G401.6 (cell line): ENCODE results near the gene FHL3.
"Not testable (repeated sequence)": the region's sequence is repeated elsewhere in the genome, so short reads cannot be mapped to it uniquely, and the experiment has no call there.

Experiments
- FAIRE-seq: peaks from 2 replicates; lab custom pipeline; 2012; peaks lifted over from hg19 to GRCh38; lab: Jason Lieb, UNC

The FHL3 gene

GRCh38 chr1:38034871-38035270 is 29.6 kb upstream of the FHL3 start:
- FAIRE-seq = no peak

DNA sequence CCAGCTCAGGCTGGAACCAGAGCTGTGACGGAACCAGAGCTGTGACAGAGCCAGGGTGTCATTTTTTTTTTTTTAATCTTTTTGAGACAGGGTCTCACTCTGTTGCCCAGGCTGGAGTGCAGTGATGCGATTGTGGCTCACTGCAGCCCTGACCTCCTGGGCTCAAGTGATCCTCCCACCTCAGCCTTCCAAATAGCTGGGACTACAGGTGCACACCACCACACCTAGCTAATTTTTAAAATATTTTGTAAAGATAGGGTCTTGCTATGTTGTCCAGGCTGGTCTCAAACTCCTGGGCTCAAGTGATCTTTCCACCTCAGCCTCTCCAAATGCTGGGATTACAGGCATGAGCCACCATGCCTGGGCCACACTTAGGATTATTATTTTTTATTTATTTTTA is 27.7 kb upstream of the FHL3 start:
- not testable (repeated sequence) for FAIRE-seq

GRCh38 chr1:38031513-38031866 is 26.2 kb upstream of the FHL3 start:
- FAIRE-seq = no peak

GRCh38 chr1:38030596-38031512 is 25.5 kb upstream of the FHL3 start:
- FAIRE-seq = no peak

DNA sequence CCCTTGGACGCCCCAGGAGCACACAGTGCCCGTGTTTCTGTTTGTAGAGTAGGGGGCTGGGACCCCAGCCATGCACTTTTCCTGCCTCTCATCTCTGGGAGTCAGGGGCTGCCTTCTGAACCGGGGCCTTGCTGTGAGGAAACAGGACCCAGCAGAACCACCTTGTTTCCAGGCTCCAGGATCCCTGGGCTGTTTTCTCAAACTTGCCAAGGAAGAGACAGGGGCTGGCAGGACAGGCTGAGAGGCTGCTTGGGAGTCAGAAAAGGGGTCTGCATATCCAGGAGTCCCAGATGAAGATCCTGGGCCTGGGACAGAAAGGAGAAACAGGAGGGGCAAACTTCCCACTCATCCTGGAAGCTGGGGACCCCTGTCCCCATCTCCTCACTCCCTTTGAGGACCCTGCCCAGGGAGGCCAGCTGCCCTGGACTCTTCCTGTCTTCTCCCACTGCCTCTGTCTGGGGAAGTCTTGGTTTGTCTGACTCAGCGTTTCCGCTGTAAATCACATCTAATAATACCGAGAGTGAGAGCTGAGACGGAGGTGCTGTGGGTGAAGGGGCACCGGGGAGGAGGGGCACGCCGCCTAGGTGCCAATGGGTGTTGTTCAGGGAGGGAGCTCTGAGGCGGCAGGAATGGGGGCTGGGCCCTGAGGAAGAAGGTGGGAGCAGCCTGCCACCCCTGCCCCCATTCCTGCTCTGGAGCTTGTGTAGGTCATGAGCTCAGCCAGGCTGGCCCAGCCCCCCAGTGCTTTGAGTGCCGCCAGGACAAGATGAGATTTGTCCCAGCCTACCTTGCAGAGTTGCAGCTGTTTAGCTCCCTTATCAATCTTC is 24.6 kb upstream of the FHL3 start:
- FAIRE-seq = no peak

DNA sequence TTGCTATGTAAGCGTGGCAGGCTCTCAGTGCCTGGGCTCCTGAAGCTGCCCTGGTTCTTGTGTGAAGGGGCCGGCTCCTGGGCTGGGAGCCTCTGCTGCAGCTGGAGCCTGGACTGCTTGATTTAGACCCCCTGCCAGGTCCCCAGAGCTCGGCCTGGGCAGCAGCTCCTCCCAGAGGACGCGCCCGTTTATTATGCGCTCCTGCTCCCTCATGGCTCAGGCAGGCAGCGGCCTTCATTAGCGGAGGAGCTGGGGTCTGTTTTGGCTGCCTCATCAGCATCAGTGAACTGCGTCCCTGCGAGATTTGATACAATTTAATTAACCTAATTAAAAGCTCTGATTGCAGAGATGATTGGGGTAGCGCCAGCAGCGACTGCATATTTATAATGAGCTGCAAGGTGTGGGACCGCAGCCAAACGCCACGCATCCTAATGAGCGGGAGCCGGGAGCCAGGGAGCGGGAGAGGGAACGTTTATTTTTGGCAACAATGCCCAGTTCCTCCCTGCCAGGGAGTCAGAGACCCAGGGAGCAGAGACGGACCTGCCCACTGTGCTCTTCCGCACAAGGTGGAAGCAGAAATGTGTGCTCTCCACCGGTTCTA is 23.9 kb upstream of the FHL3 start:
- FAIRE-seq = no peak

- no peak for FAIRE-seq
Measured at GRCh38 chr1:38028671-38029070, 23.4 kb upstream of the FHL3 start.

GRCh38 chr1:38028105-38028591 is 22.8 kb upstream of the FHL3 start:
- no peak for FAIRE-seq

- FAIRE-seq = no peak
Measured at GRCh38 chr1:38027201-38028104, 22.1 kb upstream of the FHL3 start.

DNA sequence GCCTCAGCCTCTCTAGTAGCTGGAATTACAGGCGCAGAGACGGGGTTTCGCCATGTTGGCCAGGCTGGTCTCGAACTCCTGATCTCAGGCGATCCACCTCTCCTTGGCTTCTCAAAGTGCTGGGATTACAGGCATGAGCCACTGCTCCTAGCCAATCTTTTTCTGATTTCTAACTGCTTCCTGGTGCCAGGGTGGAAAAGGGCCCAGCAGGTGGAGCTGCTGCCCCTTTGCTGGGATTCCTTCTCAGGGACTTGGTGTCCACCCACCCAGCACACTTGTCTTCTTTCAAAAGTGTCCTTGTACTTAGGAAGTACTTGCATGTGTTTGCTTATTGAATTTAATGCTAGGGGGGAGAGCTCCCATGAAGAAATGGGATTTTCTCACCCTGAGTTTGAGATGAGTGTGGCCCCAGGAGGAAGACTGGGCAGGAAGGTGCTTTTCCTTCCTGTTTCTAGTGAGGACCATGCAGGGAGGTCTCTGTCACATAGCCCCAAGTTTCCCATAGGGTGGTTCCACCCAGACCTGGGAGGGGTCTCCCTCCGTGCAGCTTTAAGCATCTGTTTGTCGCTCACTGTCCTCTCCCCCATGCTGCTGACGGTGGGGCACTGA is 21.4 kb upstream of the FHL3 start:
- peak; percentile 44 for FAIRE-seq

- no peak for FAIRE-seq
Measured at GRCh38 chr1:38025664-38026063, 20.4 kb upstream of the FHL3 start.

GRCh38 chr1:38025233-38025632 is 19.9 kb upstream of the FHL3 start:
- no peak for FAIRE-seq

- FAIRE-seq = no peak
Measured at GRCh38 chr1:38022810-38023209, 17.5 kb upstream of the FHL3 start.

- no peak for FAIRE-seq
Measured at GRCh38 chr1:38021969-38022368, 16.7 kb upstream of the FHL3 start.

DNA sequence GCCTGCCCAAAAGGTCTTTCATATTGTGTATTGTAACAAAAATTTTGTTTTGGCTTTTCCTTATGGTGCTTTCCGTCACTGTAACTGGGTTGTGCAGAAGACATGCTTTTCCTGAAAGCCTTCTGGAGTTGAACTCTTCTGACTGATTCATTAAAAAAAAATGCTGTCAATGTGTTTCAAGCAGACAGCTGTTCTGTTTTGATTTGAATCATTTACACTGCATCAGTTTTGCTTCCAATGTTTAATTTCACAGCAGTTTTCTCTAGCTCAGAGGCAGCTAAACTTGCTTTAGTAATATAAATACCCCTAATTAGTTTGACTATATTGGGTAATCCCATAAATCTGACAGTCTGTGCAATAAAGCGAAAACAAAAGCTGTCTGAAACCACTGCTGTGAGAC is 15.1 kb upstream of the FHL3 start:
- no peak for FAIRE-seq

DNA sequence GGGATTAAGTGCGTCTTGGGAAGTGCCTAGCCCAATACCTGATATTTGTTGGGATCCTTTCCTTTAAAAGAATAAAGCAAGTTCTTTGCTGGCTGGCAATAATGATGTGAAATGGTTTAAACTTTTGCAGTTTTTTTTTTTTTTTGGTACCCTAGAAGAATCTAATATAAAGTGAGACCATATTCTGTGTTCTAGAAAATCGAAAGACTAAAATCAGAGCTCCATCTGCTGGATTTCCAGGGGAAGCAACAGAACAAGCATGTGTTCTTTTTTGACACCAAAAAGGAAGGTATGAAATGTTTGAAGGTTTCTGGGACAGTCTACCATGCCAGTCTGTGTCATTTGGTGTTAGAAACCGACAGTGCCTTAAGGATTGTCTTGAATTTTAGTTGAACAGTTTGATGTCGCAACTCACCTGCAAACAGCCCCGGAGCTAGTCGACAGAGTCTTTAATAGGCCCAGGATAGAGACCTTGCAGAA is 13.6 kb upstream of the FHL3 start:
- peak; percentile 88 for FAIRE-seq

DNA sequence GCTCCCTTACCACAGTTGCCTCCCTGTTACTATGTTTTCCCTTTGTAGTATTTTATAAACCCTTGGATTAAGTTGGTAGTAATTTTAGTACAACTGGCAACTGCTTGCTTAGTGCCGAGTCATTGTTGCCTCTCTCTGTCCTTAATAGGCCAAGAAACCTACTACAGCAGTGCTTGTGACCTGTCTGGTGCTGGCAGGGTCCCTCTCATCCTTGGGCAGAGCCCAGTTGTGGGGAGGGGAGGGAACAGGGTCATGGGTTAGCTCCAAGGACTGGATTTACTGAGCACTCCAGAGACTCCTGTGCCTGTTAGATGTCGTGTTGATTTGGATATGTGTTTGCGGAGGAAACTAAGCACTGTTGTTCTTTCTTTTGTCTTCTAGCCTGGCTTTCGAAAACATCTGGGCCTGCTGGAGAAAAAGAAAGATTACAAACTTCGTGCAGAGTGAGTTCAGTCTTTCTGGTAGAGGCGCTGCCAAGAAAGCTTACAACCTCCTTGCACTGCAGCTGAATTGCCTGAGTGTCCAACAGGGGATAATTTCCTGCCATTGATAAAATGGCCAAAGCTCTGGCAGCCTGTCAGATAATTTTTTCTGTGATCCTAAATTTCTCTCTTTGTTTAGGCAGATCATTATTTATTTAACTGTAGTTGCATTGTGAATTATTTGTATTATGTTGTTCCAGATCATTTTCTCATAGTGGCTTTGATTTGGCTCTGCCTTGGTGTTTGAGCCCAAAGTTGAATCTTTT is 10.8 kb upstream of the FHL3 start:
- no peak for FAIRE-seq

- no peak for FAIRE-seq
Measured at GRCh38 chr1:38014724-38015424, 9.6 kb upstream of the FHL3 start.

GRCh38 chr1:38014171-38014570 is 8.9 kb upstream of the FHL3 start:
- no peak for FAIRE-seq

- FAIRE-seq = no peak
Measured at GRCh38 chr1:38013227-38013622, 7.9 kb upstream of the FHL3 start.
